WTC11 (cell line): ENCODE measurements around the gene TMEM62. TPM values are rescaled to one million over a fixed set of nuclear protein-coding genes. Genes with fewer than 3 reads are reported as not detected.

ENCODE experiments used
- ATAC-seq: fragments of 200-7000 bp; cut with Tn5 transposase; 2 replicates; pipeline ENCODE4 v1.10.0; 2021; ENCODE audit warnings: mild to moderate bottlenecking, moderate library complexity
- CTCF ChIA-PET: fragments of 300-600 bp; sonication (Branson Sonifier 250); formaldehyde crosslinking; loops from one replicate; lab custom pipeline; 2021; ENCODE audit warnings: antibody characterized with exemption; lab: Charles Lee
- POLR2A ChIA-PET: fragments of 350-600 bp; sonication (Branson Sonifier 250); formaldehyde crosslinking; loops from one replicate; lab custom pipeline; 2021; ENCODE audit warnings: antibody characterized with exemption; lab: Charles Lee
- DNase-seq: peaks from one replicate; pipeline ENCODE4 v3.0.0; 2021; ENCODE audit warnings: low spot score
- H3K27ac Mint-ChIP-seq: 2 replicates; pipeline ENCODE4 v1.8.0; 2021; ENCODE audit warnings: mixed read lengths
- H3K27me3 Mint-ChIP-seq: 2 replicates; pipeline ENCODE4 v1.8.0; 2021; ENCODE audit warnings: low read depth, mild to moderate bottlenecking, moderate library complexity, mixed read lengths
- H3K36me3 Mint-ChIP-seq: 2 replicates; pipeline ENCODE4 v1.8.0; 2021; ENCODE audit warnings: mixed read lengths
- H3K4me1 Mint-ChIP-seq: 2 replicates; pipeline ENCODE4 v1.8.0; 2022; ENCODE audit warnings: mixed read lengths
- H3K4me3 Mint-ChIP-seq: 2 replicates; pipeline ENCODE4 v1.8.0; 2021; ENCODE audit warnings: mild to moderate bottlenecking, moderate library complexity, mixed read lengths
- H3K9me3 Mint-ChIP-seq: 2 replicates; pipeline ENCODE4 v1.8.0; 2021; ENCODE audit warnings: mixed read lengths
- CREB1 ChIP-seq: sonication (generic); formaldehyde crosslinking; IDR thresholded peaks from 2 replicates; pipeline ENCODE4 v1.8.0; 2023; ENCODE audit warnings: mild to moderate bottlenecking, missing genetic modification reagents
- EMX1 ChIP-seq: fragments of 250-450 bp; sonication (Bioruptor Pico); IDR thresholded peaks from 2 replicates; pipeline ENCODE4 v1.8.0; 2021; ENCODE audit warnings: mild to moderate bottlenecking
- FOXJ3 ChIP-seq: sonication (generic); formaldehyde crosslinking; IDR thresholded peaks from 2 replicates; pipeline ENCODE4 v1.9.0; 2021; ENCODE audit warnings: missing genetic modification reagents, mild to moderate bottlenecking, borderline replicate concordance
- NFATC4 ChIP-seq: fragments of 250-450 bp; sonication (Bioruptor Pico); IDR thresholded peaks from 2 replicates; pipeline ENCODE4 v1.9.0; 2021; ENCODE audit warnings: mild to moderate bottlenecking
- OVOL2 ChIP-seq: fragments of 250-450 bp; sonication (Bioruptor Pico); IDR thresholded peaks from 2 replicates; pipeline ENCODE4 v1.9.0; 2021; ENCODE audit warnings: mild to moderate bottlenecking, borderline replicate concordance
- ZNF232 ChIP-seq: sonication (generic); formaldehyde crosslinking; IDR thresholded peaks from 2 replicates; pipeline ENCODE4 v1.8.0; 2022; ENCODE audit warnings: mild to moderate bottlenecking, missing genetic modification reagents
- total RNA-seq: library from RNA; stranded (reverse); gene quantifications from 3 replicates; pipeline ENCODE4 v1.2.3, GENCODE V29; 2021
- TF ChIP-seq, protein P1 (sequence below): sonication (generic); formaldehyde crosslinking; IDR thresholded peaks from 2 replicates; pipeline ENCODE4 v1.8.1; 2022; ENCODE audit warnings: mild to moderate bottlenecking, missing genetic modification reagents, moderate library complexity, borderline replicate concordance
- TF ChIP-seq, protein P2 (sequence below): sonication (generic); formaldehyde crosslinking; IDR thresholded peaks from 2 replicates; pipeline ENCODE4 v1.8.1; 2023; ENCODE audit warnings: mild to moderate bottlenecking, missing genetic modification reagents, moderate library complexity
- TF ChIP-seq, protein P3 (sequence below): fragments of 250-450 bp; sonication (Bioruptor Pico); IDR thresholded peaks from 2 replicates; pipeline ENCODE4 v1.9.0; 2021; ENCODE audit warnings: moderate library complexity, mild to moderate bottlenecking, inconsistent platforms, borderline replicate concordance
- TF ChIP-seq, protein P4 (sequence below): sonication (generic); formaldehyde crosslinking; IDR thresholded peaks from 2 replicates; pipeline ENCODE4 v1.8.0; 2022; ENCODE audit warnings: mild to moderate bottlenecking, missing genetic modification reagents
- TF ChIP-seq, protein P5 (sequence below): sonication (generic); formaldehyde crosslinking; IDR thresholded peaks from 2 replicates; pipeline ENCODE4 v1.8.1; 2023; ENCODE audit warnings: mild to moderate bottlenecking, missing genetic modification reagents
- TF ChIP-seq, protein P6 (sequence below): sonication (generic); formaldehyde crosslinking; IDR thresholded peaks from 2 replicates; pipeline ENCODE4 v1.8.1; 2022; ENCODE audit warnings: low read depth, missing genetic modification reagents, borderline replicate concordance
- TF ChIP-seq, protein P7 (sequence below): sonication (generic); formaldehyde crosslinking; IDR thresholded peaks from 2 replicates; pipeline ENCODE4 v1.8.1; 2023; ENCODE audit warnings: mild to moderate bottlenecking, missing genetic modification reagents, moderate library complexity
- TF ChIP-seq, protein P8 (sequence below): fragments of 250-450 bp; sonication (Bioruptor Pico); conservative IDR thresholded peaks from 2 replicates; pipeline ENCODE4 v1.9.0; 2021; ENCODE audit warnings: mild to moderate bottlenecking
- TF ChIP-seq, protein P9 (sequence below): sonication (generic); formaldehyde crosslinking; IDR thresholded peaks from 2 replicates; pipeline ENCODE4 v1.8.1; 2022; ENCODE audit warnings: missing genetic modification reagents, borderline replicate concordance
- TF ChIP-seq, protein P10 (sequence below): sonication (generic); formaldehyde crosslinking; IDR thresholded peaks from 2 replicates; pipeline ENCODE4 v1.8.1; 2022; ENCODE audit warnings: mild to moderate bottlenecking, moderate library complexity, missing genetic modification reagents

TMEM62 gene
- total RNA-seq, 1 experiment from 2014 or later, result 5.6 TPM

DNA sequence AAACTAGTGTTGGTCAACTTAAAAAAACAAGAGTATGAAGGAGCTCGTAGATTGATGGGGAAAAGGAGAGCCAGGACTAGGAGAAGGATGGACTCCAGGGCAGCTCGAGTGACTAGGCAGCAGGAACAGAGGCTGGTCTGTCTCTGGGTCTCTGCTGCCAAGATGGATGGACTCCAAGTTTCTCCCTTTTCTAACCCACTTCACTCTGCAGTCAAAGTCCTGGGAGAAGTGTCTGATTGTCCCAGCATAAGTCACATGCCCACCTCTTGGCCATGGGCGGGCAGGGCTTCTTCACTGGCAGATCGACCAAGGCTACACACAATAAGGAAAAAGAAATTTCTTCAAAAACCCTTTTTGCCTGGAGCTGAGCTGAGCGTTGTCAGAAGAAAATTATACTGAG lies 96.6 kb downstream of the TMEM62 start (continued):
- TF ChIP-seq, protein P1, sequence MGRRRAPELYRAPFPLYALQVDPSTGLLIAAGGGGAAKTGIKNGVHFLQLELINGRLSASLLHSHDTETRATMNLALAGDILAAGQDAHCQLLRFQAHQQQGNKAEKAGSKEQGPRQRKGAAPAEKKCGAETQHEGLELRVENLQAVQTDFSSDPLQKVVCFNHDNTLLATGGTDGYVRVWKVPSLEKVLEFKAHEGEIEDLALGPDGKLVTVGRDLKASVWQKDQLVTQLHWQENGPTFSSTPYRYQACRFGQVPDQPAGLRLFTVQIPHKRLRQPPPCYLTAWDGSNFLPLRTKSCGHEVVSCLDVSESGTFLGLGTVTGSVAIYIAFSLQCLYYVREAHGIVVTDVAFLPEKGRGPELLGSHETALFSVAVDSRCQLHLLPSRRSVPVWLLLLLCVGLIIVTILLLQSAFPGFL, result no peak
- TF ChIP-seq, protein P2, sequence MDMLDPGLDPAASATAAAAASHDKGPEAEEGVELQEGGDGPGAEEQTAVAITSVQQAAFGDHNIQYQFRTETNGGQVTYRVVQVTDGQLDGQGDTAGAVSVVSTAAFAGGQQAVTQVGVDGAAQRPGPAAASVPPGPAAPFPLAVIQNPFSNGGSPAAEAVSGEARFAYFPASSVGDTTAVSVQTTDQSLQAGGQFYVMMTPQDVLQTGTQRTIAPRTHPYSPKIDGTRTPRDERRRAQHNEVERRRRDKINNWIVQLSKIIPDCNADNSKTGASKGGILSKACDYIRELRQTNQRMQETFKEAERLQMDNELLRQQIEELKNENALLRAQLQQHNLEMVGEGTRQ (CRISPR knock-in tag), result no peak
- no peak for TF ChIP-seq ZNF232 (CRISPR knock-in tag)
- no peak for TF ChIP-seq EMX1 (CRISPR knock-in tag)

DNA sequence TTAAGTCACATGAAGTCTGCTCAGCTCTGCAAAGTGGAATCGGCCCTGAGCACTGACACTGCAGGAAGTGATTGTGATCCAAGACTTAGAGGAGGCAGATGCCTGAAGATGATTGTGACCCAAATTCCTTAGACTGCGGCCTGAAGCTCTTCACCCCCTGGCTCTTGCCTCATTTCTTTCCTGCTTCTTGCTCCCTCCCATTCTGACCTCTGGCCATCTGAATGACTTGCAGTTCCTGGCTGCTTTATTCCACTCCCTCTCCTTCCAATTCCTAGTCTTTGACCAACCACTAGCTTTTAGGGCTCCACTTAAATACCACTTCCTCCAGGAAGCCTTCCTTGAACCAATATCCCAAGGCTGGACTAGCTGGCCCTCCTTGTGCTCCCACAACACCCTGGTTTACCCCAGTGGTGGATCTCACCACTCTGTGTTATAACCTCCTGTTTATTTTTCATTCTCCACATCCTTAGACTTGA lies 97.3 kb downstream of the TMEM62 start:
- Mint-ChIP-seq H3K36me3 (no peaks in the 10 kb centered on the region), H3K4me3 (no peak overlapping the region), H3K27ac (no peak overlapping the region), H3K9me3 (peaks cover 9% of the 10 kb centered on the region), H3K27me3 (no peaks in the 10 kb centered on the region; the same call in 1 of the 2 replicates), H3K4me1 (no peaks in the 10 kb centered on the region)
- CTCF ChIA-PET, result interaction anchor here (1.1 to 3.4 kb wide), 6 partner anchors 12 to 55 kb away, joined by 3 to 30 read pairs (median 4); no protein-coding TSS in a partner anchor
- ATAC-seq (no peak), DNase-seq (no peak)
- POLR2A ChIA-PET, result interaction anchor here (0.7 kb wide), 1 partner anchor 13 kb away, joined by 3 read pairs; no protein-coding TSS in a partner anchor
- TF ChIP-seq NFATC4 (CRISPR knock-in tag), result no peak

DNA sequence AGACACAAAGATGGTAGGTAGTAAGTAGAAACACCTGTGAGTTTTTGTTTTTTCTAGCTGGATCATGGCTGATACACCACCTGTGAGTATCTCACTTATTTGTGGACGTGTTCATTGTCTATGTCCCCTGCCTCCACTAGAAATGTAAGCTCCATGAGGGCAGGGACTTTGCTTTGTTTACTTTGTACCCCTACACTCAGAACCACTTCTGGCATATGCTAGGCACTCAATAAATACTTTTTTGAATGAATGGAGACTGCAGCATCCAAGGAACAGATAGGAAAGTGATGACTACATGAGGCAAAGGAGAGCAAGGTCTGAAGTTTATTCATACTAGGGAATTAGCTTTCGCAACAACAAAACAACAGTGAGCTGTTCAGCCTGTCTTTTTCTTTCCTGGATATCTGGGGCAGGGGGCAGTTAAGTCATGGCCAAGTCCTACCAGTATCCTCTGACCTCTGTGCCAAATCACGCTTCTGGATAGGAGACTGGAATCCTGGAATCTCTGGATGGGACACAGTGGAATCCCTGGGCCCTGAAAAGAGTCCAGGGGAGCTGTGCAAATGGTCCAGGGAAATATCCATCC lies 99.0 kb downstream of the TMEM62 start:
- H3K9me3 Mint-ChIP-seq, result peaks cover 5% of the 10 kb centered on the region; the same call in 1 of the 2 replicates
- TF ChIP-seq, protein P3, sequence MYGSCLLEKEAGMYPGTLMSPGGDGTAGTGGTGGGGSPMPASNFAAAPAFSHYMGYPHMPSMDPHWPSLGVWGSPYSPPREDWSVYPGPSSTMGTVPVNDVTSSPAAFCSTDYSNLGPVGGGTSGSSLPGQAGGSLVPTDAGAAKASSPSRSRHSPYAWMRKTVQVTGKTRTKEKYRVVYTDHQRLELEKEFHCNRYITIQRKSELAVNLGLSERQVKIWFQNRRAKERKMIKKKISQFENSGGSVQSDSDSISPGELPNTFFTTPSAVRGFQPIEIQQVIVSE, result no peak
- TF ChIP-seq, protein P4, sequence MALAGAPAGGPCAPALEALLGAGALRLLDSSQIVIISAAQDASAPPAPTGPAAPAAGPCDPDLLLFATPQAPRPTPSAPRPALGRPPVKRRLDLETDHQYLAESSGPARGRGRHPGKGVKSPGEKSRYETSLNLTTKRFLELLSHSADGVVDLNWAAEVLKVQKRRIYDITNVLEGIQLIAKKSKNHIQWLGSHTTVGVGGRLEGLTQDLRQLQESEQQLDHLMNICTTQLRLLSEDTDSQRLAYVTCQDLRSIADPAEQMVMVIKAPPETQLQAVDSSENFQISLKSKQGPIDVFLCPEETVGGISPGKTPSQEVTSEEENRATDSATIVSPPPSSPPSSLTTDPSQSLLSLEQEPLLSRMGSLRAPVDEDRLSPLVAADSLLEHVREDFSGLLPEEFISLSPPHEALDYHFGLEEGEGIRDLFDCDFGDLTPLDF (CRISPR knock-in tag), result no peak
- TF ChIP-seq FOXJ3 (CRISPR knock-in tag), result no peak
- TF ChIP-seq, protein P5, sequence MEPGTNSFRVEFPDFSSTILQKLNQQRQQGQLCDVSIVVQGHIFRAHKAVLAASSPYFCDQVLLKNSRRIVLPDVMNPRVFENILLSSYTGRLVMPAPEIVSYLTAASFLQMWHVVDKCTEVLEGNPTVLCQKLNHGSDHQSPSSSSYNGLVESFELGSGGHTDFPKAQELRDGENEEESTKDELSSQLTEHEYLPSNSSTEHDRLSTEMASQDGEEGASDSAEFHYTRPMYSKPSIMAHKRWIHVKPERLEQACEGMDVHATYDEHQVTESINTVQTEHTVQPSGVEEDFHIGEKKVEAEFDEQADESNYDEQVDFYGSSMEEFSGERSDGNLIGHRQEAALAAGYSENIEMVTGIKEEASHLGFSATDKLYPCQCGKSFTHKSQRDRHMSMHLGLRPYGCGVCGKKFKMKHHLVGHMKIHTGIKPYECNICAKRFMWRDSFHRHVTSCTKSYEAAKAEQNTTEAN (CRISPR knock-in tag), result no peak
- no peak for TF ChIP-seq CREB1 (CRISPR knock-in tag)
- TF ChIP-seq, protein P6, sequence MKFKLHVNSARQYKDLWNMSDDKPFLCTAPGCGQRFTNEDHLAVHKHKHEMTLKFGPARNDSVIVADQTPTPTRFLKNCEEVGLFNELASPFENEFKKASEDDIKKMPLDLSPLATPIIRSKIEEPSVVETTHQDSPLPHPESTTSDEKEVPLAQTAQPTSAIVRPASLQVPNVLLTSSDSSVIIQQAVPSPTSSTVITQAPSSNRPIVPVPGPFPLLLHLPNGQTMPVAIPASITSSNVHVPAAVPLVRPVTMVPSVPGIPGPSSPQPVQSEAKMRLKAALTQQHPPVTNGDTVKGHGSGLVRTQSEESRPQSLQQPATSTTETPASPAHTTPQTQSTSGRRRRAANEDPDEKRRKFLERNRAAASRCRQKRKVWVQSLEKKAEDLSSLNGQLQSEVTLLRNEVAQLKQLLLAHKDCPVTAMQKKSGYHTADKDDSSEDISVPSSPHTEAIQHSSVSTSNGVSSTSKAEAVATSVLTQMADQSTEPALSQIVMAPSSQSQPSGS, result no peak
- TF ChIP-seq, protein P7, sequence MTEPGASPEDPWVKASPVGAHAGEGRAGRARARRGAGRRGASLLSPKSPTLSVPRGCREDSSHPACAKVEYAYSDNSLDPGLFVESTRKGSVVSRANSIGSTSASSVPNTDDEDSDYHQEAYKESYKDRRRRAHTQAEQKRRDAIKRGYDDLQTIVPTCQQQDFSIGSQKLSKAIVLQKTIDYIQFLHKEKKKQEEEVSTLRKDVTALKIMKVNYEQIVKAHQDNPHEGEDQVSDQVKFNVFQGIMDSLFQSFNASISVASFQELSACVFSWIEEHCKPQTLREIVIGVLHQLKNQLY (CRISPR knock-in tag), result no peak
- TF ChIP-seq OVOL2 (CRISPR knock-in tag), result no peak
- TF ChIP-seq, protein P8, sequence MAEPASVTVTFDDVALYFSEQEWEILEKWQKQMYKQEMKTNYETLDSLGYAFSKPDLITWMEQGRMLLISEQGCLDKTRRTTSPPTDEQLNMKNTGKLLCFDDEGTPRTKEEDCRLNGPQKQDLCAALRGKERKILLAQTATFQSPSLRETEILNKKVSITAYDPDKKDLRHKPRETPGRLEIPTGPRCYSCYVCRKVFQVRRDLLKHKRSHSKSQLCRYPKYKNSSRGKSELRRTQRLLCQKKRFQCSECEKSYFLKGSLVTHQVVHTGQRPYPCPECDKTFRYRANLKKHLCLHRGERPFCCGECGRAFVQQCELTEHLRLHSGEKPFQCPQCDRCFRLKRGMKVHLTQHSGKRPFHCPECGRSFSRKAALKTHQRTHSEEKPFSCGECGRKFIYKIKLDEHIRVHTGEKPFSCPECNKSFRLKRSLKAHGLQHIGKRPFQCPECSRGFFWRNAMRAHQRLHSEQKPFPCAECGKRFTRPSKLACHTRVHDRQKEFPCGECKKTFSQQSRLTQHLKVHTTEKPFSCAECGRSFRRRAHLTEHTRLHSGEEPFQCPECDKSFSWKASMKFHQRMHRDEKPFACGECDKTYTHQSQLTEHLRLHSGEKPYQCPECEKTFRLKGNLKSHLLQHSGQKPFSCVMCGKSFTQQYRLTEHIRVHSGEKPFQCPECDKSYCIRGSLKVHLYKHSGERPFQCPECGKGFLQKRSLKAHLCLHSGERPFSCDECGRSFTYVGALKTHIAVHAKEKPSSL, result no peak
- TF ChIP-seq, protein P9, sequence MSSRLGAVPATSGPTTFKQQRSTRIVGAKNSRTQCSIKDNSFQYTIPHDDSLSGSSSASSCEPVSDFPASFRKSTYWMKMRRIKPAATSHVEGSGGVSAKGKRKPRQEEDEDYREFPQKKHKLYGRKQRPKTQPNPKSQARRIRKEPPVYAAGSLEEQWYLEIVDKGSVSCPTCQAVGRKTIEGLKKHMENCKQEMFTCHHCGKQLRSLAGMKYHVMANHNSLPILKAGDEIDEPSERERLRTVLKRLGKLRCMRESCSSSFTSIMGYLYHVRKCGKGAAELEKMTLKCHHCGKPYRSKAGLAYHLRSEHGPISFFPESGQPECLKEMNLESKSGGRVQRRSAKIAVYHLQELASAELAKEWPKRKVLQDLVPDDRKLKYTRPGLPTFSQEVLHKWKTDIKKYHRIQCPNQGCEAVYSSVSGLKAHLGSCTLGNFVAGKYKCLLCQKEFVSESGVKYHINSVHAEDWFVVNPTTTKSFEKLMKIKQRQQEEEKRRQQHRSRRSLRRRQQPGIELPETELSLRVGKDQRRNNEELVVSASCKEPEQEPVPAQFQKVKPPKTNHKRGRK (CRISPR knock-in tag), result no peak
- TF ChIP-seq, protein P10, sequence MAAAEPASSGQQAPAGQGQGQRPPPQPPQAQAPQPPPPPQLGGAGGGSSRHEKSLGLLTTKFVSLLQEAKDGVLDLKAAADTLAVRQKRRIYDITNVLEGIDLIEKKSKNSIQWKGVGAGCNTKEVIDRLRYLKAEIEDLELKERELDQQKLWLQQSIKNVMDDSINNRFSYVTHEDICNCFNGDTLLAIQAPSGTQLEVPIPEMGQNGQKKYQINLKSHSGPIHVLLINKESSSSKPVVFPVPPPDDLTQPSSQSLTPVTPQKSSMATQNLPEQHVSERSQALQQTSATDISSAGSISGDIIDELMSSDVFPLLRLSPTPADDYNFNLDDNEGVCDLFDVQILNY (CRISPR knock-in tag), result no peak

More for the DNA sequence above, 99.0 kb downstream of the TMEM62 start:
- Mint-ChIP-seq H3K36me3 (no peaks in the 10 kb centered on the region), H3K4me3 (no peak overlapping the region), H3K4me1 (no peaks in the 10 kb centered on the region), H3K27me3 (no peaks in the 10 kb centered on the region; the same call in 1 of the 2 replicates), H3K27ac (no peak overlapping the region)
- DNase-seq (no peak), ATAC-seq (no peak)
- ChIA-PET POLR2A (no interaction called here), CTCF (interaction anchor here (1.1 to 1.5 kb wide), 3 partner anchors 14 to 53 kb away, joined by 3 to 6 read pairs (median 3); no protein-coding TSS in a partner anchor)
